HG02571 (cell line): Measurements from ENCODE around the gene STAP2.
"Not testable (repeated sequence)": the region's sequence is repeated elsewhere in the genome, so short reads cannot be mapped to it uniquely, and the experiment has no call there.

ENCODE experiments used
- ATAC-seq: cut with Tn5 transposase; IDR thresholded peaks from one replicate; pipeline ENCODE4 v1.9.1; 2021; ENCODE audit warnings: mild to moderate bottlenecking, moderate library complexity; ENCODE audit not compliant: unreplicated experiment

STAP2 gene

DNA sequence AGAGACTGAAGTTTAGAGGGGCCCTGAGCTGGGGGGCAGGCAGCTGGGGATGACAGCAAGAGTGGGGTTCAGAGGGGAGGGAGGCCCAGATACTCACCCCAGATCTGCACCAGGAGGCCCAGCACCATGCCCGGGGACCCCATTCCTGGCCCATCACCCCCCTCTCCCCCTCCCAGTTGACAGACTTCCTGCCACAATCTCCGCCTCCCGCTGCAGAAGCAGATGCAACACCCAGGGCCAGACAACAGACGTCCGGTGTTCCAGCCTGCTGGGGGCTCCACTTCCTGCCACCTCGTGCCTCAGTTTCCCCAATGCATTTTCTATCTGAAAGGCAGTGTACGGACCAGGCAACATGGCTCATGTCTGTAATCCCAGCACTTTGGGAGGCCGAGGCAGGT, 36.4 kb downstream of the STAP2 start, which contains the start of gene TMIGD2:
Gene TMIGD2, minus strand, starts transcription at position 147 of the 398 bp plus-strand sequence. Its CDS starts 4 bp downstream, at position 143.
- ATAC-seq = no peak

DNA sequence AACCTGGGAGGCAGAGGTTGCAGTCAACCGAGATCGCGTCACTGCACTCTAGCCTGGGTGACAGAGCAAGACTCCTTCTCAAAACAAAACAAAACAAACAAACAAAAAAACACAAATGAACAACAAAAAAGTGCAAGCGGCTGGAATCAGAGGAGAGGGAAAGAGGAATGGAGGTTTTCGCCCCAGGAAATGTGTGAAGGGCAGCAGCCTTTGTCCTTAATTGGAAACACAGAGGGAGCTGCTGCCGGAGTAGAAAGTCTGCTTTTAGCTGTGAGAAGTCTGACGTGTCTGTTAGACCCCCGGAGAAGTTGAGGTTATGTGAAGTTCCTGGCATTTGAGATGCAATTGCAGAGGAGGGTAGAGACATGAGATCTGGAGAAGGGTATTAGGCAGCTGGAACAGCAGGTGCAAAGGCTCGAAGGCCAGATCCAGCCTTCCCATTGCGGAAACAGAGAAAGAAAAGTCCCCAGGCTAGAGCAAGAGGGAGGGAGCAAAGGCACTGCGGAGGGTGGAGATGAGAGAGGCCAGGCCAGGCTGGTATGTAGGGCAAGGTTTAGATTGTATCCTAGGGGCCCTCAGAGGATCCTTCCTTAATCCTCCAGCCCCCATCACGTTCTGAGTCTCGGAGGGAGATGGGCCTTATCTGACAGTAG, 36.9 kb downstream of the STAP2 start:
- no peak for ATAC-seq

DNA sequence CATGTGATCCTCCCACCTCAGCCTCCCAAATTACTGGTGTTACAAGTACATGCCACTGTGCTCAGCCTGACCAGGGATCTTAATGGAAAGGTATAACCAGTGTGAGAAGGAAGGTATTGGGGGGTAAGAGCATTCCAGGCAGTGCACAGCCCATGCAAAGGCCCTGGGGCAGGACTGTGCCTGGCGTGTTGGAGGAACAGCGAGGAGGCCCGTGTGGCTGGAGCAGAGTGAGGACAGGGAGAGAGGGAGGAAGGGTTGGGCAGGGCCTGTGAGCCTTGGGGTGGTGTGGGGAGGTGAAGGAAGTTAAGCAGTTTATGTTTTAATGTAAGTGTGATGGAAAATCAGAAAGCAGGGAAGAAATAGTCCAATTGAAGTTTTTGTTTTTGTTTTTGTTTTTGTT, 38.0 kb downstream of the STAP2 start:
- no peak for ATAC-seq

DNA sequence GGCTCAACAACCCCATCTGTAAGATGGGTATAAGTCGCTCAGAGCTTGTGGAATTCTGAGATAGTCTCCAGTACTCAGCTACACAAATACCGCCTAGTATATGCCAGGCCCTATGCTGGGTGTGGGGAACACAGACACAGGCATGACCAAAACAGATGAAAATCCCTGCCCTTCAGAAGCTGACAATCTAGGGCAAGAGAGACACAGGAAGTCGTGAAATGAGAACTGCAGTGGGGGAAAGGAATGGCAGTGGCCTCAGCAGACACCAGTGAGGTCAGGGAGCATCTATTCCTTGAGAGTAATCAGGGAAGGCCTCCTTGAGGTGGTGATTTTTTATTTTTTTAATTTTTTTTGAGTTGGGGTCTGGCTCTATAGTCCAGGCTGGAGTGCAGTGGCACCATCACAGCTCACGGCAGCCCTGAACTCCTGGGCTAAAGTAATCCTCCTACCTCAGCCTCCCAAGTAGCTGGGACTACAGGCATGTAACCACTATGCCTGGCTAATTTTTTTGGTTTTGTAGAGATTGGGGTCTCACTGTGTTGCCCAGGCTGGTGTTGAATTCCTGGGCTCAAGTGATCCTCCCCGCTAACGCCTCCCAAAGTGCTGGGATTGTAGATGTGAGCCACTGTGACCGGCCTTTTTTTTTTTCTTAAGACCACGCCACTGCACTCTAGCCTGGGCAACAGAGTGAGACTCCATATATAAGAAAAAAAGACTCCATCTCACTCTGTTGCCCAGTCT, 39.6 kb downstream of the STAP2 start:
- ATAC-seq = no peak

- no peak for ATAC-seq
These were observed 40.5 kb downstream of the STAP2 start for GRCh38 chr19:4297901-4298809.

DNA sequence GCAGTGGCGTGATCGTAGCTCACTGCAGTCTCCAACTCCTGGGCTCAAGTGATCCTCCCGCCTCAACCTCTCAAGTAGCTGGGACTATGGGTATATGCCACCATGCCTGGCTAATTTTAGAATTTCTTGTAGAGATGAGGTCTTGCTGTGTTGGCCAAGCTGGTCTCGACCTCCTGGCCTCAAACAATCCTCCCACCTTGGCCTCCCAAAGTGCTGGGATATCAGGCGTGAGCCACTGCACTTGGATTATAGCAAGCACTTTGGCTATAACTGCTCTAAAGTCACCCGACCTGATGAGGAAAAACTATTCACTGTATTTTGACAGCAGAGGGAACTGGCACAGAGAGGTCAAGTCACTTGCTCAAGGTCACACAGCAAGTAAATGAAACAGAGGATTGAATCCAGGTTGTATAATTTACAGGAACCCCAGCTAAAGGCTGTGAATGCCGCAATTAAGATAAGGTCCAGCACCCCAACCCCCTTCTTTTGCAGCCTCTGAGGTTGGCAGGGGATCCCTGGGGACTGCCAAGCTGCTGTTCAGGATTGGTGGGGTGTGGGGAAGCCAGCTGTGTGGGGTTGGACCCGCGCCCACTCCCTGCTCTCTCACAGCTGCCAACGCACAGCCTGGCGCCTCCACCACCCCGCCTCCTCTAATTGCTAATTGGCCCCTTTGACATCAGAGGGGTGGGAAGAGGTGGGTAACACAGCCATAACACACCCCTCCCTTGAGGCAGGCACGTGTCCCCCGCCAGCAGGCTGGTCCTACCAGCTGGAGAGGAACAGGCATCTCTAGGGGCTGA, 42.5 kb downstream of the STAP2 start:
- no peak for ATAC-seq

- no peak for ATAC-seq
These were observed 44.2 kb downstream of the STAP2 start for GRCh38 chr19:4294389-4294788.

- ATAC-seq = no peak
These were observed 46.1 kb downstream of the STAP2 start for GRCh38 chr19:4292515-4292914.

GRCh38 chr19:4291184-4291732, 47.4 kb downstream of the STAP2 start:
- ATAC-seq = no peak

DNA sequence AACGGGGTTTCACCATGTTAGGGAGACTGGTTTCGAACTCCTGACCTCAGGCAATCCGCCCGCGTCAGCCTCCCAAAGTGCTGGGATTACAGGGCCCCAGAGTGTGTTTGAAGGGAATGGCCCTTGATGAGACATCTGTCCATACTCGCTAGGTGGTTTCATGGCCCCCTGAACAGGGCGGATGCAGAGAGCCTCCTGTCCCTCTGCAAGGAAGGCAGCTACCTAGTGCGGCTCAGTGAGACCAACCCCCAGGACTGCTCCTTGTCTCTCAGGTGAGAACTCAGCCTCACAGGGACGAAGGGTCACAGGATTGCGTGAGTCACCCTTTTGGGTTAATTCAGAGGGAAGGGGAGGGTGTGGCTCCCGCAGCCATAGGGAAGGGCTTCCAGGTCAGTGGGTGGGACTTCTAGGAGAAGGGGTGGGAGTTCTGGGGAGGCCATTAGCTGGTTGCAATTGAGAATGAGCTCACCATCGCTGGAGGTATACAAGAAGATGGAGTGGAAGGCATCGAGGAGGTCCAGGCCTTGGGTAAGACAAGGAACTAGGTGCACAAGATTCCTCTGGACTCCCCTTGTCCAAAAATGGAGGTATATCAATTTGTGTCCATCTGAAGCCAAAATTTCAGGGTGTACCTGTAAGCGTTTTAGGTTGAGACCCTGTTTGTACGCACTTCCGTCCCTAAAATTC, 50.4 kb downstream of the STAP2 start:
- no peak for ATAC-seq

GRCh38 chr19:4286141-4286540, 52.5 kb downstream of the STAP2 start:
- ATAC-seq = not testable (repeated sequence)

GRCh38 chr19:4284974-4285373, 53.7 kb downstream of the STAP2 start:
- ATAC-seq = no peak

GRCh38 chr19:4284176-4284958, 54.3 kb downstream of the STAP2 start:
- ATAC-seq = no peak

GRCh38 chr19:4279530-4280422, 58.9 kb downstream of the STAP2 start:
- ATAC-seq = no peak

GRCh38 chr19:4279267-4279529, 59.4 kb downstream of the STAP2 start:
- no peak for ATAC-seq

- ATAC-seq = no peak
These were observed 60.0 kb downstream of the STAP2 start, which contains the start of gene SHD for GRCh38 chr19:4278419-4279266. Gene SHD (plus strand): TSS chr19:4279266. CDS start chr19:4280064, 798 bp downstream.

- ATAC-seq = no peak
These were observed 60.6 kb downstream of the STAP2 start for GRCh38 chr19:4278010-4278409.
